CD4-positive, alpha-beta memory T cell (primary cell): Measurements from ENCODE around the gene EXOC6B. TPM values are rescaled to one million over a fixed set of nuclear protein-coding genes. Genes with fewer than 3 reads are reported as not detected.
"Not testable (repeated sequence)": the region's sequence is repeated elsewhere in the genome, so short reads cannot be mapped to it uniquely, and the experiment has no call there.

Experiments used
- CTCF ChIA-PET: fragments of 350-600 bp; sonication (Branson Sonifier 250); formaldehyde crosslinking; loops from one replicate; lab custom pipeline; 2021; ENCODE audit warnings: inconsistent platforms; ENCODE audit not compliant: partially characterized antibody; lab: Charles Lee
- POLR2A ChIA-PET: fragments of 350-600 bp; sonication (Branson Sonifier 250); formaldehyde crosslinking; loops from one replicate; lab custom pipeline; 2021; ENCODE audit not compliant: partially characterized antibody; lab: Charles Lee
- DNase-seq, 5 donors: peaks; one replicate each; pipeline versions ENCODE4 v3.0.0 to v3.0.0-alpha.2; 2020 to 2022; ENCODE audit warnings: mixed read lengths in 1 of 5
- H3K27ac ChIP-seq: one replicate; pipeline ENCODE4 v1.7.0; 2013; ENCODE audit warnings: low read depth, low read length
- H3K27me3 ChIP-seq: 2 replicates; pipeline ENCODE4 v1.7.0; 2013; ENCODE audit warnings: mild to moderate bottlenecking, low read length, moderate library complexity; ENCODE audit not compliant: insufficient read depth
- H3K36me3 ChIP-seq: 2 replicates; pipeline ENCODE4 v1.7.0; 2013; ENCODE audit warnings: mild to moderate bottlenecking, low read length, moderate library complexity; ENCODE audit not compliant: insufficient read depth
- H3K4me1 ChIP-seq: 2 replicates; pipeline ENCODE4 v1.7.0; 2013; ENCODE audit warnings: mild to moderate bottlenecking, low read length, moderate library complexity; ENCODE audit not compliant: insufficient read depth
- H3K4me3 ChIP-seq, 2 donors: one replicate each; pipeline ENCODE4 v1.7.0; 2013; ENCODE audit warnings: low read length in 2 of 2, mild to moderate bottlenecking in 1 of 2
- H3K9me3 ChIP-seq, 2 donors: one replicate each; pipeline ENCODE4 v1.7.0; 2013; ENCODE audit warnings: low read length in 2 of 2, control low read depth in 1 of 2; ENCODE audit not compliant: control insufficient read depth in 1 of 2
- H3K27ac Mint-ChIP-seq, 7 donors: one replicate each; pipeline ENCODE4 v1.8.0; 2020 to 2021; ENCODE audit warnings: mixed read lengths in 7 of 7, mild to moderate bottlenecking in 6 of 7, inconsistent platforms in 3 of 7, moderate library complexity in 3 of 7
- H3K27me3 Mint-ChIP-seq, 2 donors: one replicate each; pipeline ENCODE4 v1.8.0; 2020 to 2021; ENCODE audit warnings: mixed read lengths in 2 of 2
- H3K36me3 Mint-ChIP-seq, 2 donors: one replicate each; pipeline ENCODE4 v1.8.0; 2020 to 2021; ENCODE audit warnings: mixed read lengths in 2 of 2, inconsistent platforms in 1 of 2, mild to moderate bottlenecking in 1 of 2
- H3K4me1 Mint-ChIP-seq, 4 donors: one replicate each; pipeline ENCODE4 v1.8.0; 2020 to 2021; ENCODE audit warnings: mixed read lengths in 4 of 4, mild to moderate bottlenecking in 1 of 4
- H3K4me3 Mint-ChIP-seq, 8 donors: one replicate each; pipeline ENCODE4 v1.8.0; 2020 to 2021; ENCODE audit warnings: mixed read lengths in 8 of 8, mild to moderate bottlenecking in 7 of 8, moderate library complexity in 6 of 8, inconsistent platforms in 3 of 8
- H3K9me3 Mint-ChIP-seq, 8 donors: one replicate each; pipeline ENCODE4 v1.8.0; 2020 to 2021; ENCODE audit warnings: mixed read lengths in 8 of 8, mild to moderate bottlenecking in 5 of 8, inconsistent platforms in 3 of 8, moderate library complexity in 1 of 8
- intact Hi-C: fragments of 100-400 bp; cut with micrococcal nuclease; formaldehyde crosslinking; loops from one replicate; pipeline ENCODE4 v1.15.1; 2023
- polyA plus RNA-seq, 2 donors: library from polyadenylated mRNA; unstranded; fragments of 300-500 nt; fragmentation: Illumina TruSeq; gene quantifications; one replicate each; pipeline ENCODE4 v1.2.3, GENCODE V29; 2021
- total RNA-seq, 2 experiments: library from RNA; stranded (reverse); gene quantifications; one replicate each; pipeline ENCODE4 v1.2.3, GENCODE V29; 2021

Gene EXOC6B
- total and polyA plus RNA-seq, 4 experiments from 2014 or later = 1.3 to 19.8 (median 10.7) TPM

GRCh38 chr2:72641221-72641620 is 184.6 kb downstream of the EXOC6B start:
- H3K9me3 ChIP-seq, POLR2A ChIA-PET, CTCF ChIA-PET, H3K27me3 ChIP-seq, H3K4me1 ChIP-seq, H3K36me3 ChIP-seq, H3K27ac Mint-ChIP-seq, H3K4me3 ChIP-seq, intact Hi-C loops, DNase-seq, H3K4me1 Mint-ChIP-seq, H3K27ac ChIP-seq, H3K27me3 Mint-ChIP-seq, H3K4me3 Mint-ChIP-seq: not testable (repeated sequence)
- Mint-ChIP-seq H3K9me3 (peaks cover 5 to 33% (median 26%) of the 10 kb centered on the region in 8 donors), H3K36me3 (peaks cover 31 to 49% of the 10 kb centered on the region in 2 donors)

DNA sequence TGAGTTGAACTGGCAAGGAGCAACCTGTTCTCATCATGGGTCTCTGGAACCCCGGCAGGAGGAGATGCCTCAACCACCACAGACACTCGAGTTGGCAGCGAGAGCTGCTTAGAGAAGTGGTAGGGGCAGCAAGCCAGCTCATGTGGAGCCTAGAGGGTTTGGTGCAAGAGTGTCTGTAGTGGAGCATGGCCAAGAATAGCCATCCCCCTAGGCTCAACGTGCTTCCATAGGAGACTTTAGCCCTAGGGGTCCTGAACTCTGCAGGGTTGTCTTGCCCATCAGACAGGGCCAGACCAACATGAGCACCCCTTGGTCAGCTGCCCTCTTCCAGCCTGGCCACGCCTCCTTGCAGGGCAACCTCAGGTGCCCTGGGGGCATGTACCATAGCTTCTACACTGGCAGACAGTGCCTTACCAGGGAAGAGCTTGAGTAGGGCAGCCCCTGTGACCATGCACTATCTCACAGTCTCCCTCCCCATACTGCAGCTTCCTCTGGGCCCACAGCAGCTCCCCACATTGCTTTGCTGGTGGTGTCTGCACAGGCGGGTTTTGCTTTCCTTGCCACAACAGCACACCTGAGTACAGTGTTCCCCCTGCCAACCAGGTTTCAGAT is 187.1 kb downstream of the EXOC6B start:
- Histone ChIP-seq H3K4me3 (no peak overlapping the region), H3K4me1 (no peaks in the 10 kb centered on the region), H3K36me3 (no peaks in the 10 kb centered on the region), H3K27ac (no peak overlapping the region), H3K9me3 (no peaks in the 10 kb centered on the region), H3K27me3 (no peaks in the 10 kb centered on the region)
- H3K4me1 Mint-ChIP-seq = peaks cover 0 to 18% (median 7%) of the 10 kb centered on the region in 4 donors
- H3K27me3 Mint-ChIP-seq = no peaks in the 10 kb centered on the region
- no peak overlapping the region for H3K4me3 Mint-ChIP-seq
- peaks cover 12 to 27% of the 10 kb centered on the region in 2 donors for H3K36me3 Mint-ChIP-seq
- intact Hi-C loops = no loop called here
- ChIA-PET POLR2A (no interaction called here), CTCF (no interaction called here)
- peaks cover 0 to 8% (median 3%) of the 10 kb centered on the region in 8 donors for H3K9me3 Mint-ChIP-seq
- no peak for DNase-seq
- H3K27ac Mint-ChIP-seq = no peak overlapping the region

DNA sequence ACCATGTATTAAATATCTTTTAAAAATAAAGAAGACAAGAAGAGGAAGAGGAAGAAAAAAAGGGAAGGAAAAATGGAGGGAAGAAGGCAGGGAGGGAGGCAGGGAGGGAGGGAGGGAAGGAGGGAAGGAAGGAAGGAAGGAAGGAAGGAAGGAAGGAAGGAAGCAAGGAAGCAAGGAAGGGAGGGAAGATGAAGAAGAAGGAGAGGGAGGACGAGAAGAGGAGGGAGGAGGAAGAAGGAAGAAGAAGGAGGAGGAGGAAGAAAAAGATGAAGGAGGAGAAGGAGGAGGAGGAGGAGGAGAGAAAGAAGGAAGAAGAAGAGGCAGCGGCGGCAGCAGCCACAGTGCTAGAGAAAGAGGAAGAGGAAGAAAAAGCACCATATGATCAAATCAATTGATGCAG is 189.6 kb downstream of the EXOC6B start:
- H3K36me3 Mint-ChIP-seq = peaks cover 11 to 31% of the 10 kb centered on the region in 2 donors
- POLR2A ChIA-PET = no interaction called here

GRCh38 chr2:72630767-72631166 is 195.1 kb downstream of the EXOC6B start:
- no peak for DNase-seq
- Mint-ChIP-seq H3K36me3 (peaks cover 3 to 5% of the 10 kb centered on the region in 2 donors), H3K27ac (no peak overlapping the region), H3K4me1 (peaks cover 0 to 9% (median 2%) of the 10 kb centered on the region in 4 donors), H3K27me3 (no peaks in the 10 kb centered on the region), H3K9me3 (no peaks in the 10 kb centered on the region), H3K4me3 (no peak overlapping the region)
- H3K4me1 ChIP-seq = no peaks in the 10 kb centered on the region
- H3K9me3 ChIP-seq = no peaks in the 10 kb centered on the region
- CTCF ChIA-PET = no interaction called here
- intact Hi-C loops = no loop called here
- no peak overlapping the region for H3K27ac ChIP-seq
- no peaks in the 10 kb centered on the region for H3K27me3 ChIP-seq
- no peak overlapping the region for H3K4me3 ChIP-seq
- POLR2A ChIA-PET = no interaction called here
- H3K36me3 ChIP-seq = no peaks in the 10 kb centered on the region

More for the DNA sequence above, 189.6 kb downstream of the EXOC6B start:
- Histone ChIP-seq H3K27me3 (no peaks in the 10 kb centered on the region), H3K4me3 (no peak overlapping the region), H3K36me3 (no peaks in the 10 kb centered on the region), H3K4me1 (no peaks in the 10 kb centered on the region), H3K27ac (no peak overlapping the region), H3K9me3 (no peaks in the 10 kb centered on the region)
- Mint-ChIP-seq H3K4me1 (peaks cover 0 to 18% (median 7%) of the 10 kb centered on the region in 4 donors), H3K9me3 (peaks cover 0 to 6% (median 3%) of the 10 kb centered on the region in 8 donors), H3K4me3 (no peak overlapping the region), H3K27me3 (no peaks in the 10 kb centered on the region), H3K27ac (no peak overlapping the region)
- CTCF ChIA-PET = no interaction called here
- intact Hi-C loops = no loop called here
- no peak for DNase-seq

DNA sequence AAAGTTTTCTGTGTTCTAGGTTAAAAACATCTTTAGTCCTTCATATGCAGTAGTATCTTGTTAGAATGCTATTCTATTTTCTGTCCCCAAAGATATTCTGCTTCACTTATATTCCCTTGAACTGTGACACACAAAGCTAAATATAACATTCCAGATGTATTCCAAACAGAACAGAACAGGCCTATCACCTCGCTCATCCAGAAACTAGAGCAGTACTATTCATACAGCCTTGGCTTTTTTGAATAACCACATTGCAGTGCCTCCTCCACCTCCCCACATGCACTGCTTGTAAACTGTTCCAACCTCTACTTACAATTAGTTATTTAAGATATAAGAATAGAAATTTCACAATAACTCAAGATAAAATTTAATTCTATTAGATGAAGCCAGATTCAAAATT is 196.8 kb downstream of the EXOC6B start:
- Histone ChIP-seq H3K4me3 (no peak overlapping the region), H3K27me3 (no peaks in the 10 kb centered on the region), H3K27ac (no peak overlapping the region), H3K36me3 (no peaks in the 10 kb centered on the region), H3K4me1 (no peaks in the 10 kb centered on the region), H3K9me3 (no peaks in the 10 kb centered on the region)
- CTCF ChIA-PET = no interaction called here
- POLR2A ChIA-PET = no interaction called here
- DNase-seq = no peak
- H3K27ac Mint-ChIP-seq = no peak overlapping the region
- H3K27me3 Mint-ChIP-seq = no peaks in the 10 kb centered on the region
- H3K36me3 Mint-ChIP-seq = peaks cover 0 to 5% of the 10 kb centered on the region in 2 donors
- H3K9me3 Mint-ChIP-seq = no peaks in the 10 kb centered on the region
- no peaks in the 10 kb centered on the region for H3K4me1 Mint-ChIP-seq
- no peak overlapping the region for H3K4me3 Mint-ChIP-seq
- intact Hi-C loops = no loop called here

GRCh38 chr2:72627083-72627482 is 198.8 kb downstream of the EXOC6B start:
- no peaks in the 10 kb centered on the region for H3K36me3 Mint-ChIP-seq
- H3K9me3 ChIP-seq = no peaks in the 10 kb centered on the region
- H3K4me3 ChIP-seq = no peak overlapping the region
- H3K9me3 Mint-ChIP-seq = no peaks in the 10 kb centered on the region
- H3K4me1 Mint-ChIP-seq = no peaks in the 10 kb centered on the region
- no peaks in the 10 kb centered on the region for H3K27me3 ChIP-seq
- H3K36me3 ChIP-seq = no peaks in the 10 kb centered on the region
- ChIA-PET CTCF (no interaction called here), POLR2A (no interaction called here)
- H3K27ac ChIP-seq = no peak overlapping the region
- intact Hi-C loops = no loop called here
- DNase-seq = no peak
- H3K4me3 Mint-ChIP-seq = no peak overlapping the region
- H3K27me3 Mint-ChIP-seq = no peaks in the 10 kb centered on the region
- H3K4me1 ChIP-seq = no peaks in the 10 kb centered on the region
- no peak overlapping the region for H3K27ac Mint-ChIP-seq

DNA sequence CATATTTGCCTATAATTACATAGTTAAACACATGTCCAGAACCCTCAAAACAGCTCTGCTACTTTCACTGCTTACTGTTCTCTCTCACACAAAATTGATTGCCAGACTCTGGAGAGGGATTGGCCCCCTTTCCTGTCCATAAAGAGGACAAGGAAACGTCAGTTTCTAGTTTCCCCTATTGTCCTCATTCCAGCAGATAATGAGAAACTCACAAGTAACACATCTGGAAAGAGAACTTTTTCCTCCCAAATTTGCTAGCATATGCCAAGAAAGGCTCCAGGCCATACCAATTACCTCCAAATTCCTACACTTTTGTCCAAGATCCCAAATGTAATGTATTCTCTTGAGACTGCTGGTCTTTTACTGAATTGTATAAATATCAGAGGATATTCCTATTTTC is 200.5 kb downstream of the EXOC6B start:
- ChIA-PET POLR2A (no interaction called here), CTCF (no interaction called here)
- Mint-ChIP-seq H3K27me3 (no peaks in the 10 kb centered on the region), H3K27ac (no peak overlapping the region), H3K36me3 (no peaks in the 10 kb centered on the region), H3K4me1 (no peaks in the 10 kb centered on the region), H3K9me3 (peaks cover 0 to 6% (median 0%) of the 10 kb centered on the region in 8 donors), H3K4me3 (no peak overlapping the region)
- no peaks in the 10 kb centered on the region for H3K27me3 ChIP-seq
- H3K9me3 ChIP-seq = no peaks in the 10 kb centered on the region
- no peak overlapping the region for H3K4me3 ChIP-seq
- H3K4me1 ChIP-seq = no peaks in the 10 kb centered on the region
- H3K27ac ChIP-seq = no peak overlapping the region
- intact Hi-C loops = no loop called here
- DNase-seq = no peak
- no peaks in the 10 kb centered on the region for H3K36me3 ChIP-seq
